ENCODE results near the gene SIRPA. TPM values are rescaled to one million over a fixed set of nuclear protein-coding genes. Genes with fewer than 3 reads are reported as not detected.

Gene SIRPA
- total RNA-seq, 3 donors from 2014 or later (not counting 1 experiment from before 2014, with no cell fraction given), result 1.3 to 7.5 (median 2.3) TPM

DNA sequence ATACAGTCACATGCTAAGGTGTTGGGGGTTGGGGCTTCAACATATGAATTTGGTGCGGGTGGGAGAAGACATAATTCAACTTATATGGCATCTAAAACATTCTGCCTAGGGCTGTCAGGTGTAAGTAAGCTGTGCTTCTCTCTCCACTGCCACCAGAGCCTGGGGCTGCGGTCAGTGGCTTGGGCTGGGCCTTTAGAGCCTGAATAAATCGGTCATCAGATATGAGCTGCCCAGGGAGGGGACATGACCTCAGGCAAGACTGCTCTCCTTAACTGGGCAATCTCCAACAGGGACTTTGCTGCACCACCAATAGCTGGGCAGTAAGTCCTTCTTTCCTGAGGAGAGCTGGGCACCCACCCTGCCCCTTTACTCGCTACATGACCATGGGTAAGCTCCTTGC is 24.9 kb upstream of the SIRPA start:
- Histone ChIP-seq H3K4me1 (ENCODE audit: control insufficient read depth, insufficient read depth, low read length) (peaks cover 12% of the 10 kb centered on the region), H3K27ac (ENCODE audit: low read length) (no peak overlapping the region), H3K4me3 (ENCODE audit: low read length) (no peak overlapping the region), H3K9me3 (ENCODE audit: control insufficient read depth, insufficient read depth, low read length) (no peaks in the 10 kb centered on the region), H3K27me3 (ENCODE audit: control insufficient read depth, insufficient read depth, low read length) (no peaks in the 10 kb centered on the region), H3K36me3 (ENCODE audit: control insufficient read depth, insufficient read depth, low read length) (no peaks in the 10 kb centered on the region)
- TF ChIP-seq, protein P1, sequence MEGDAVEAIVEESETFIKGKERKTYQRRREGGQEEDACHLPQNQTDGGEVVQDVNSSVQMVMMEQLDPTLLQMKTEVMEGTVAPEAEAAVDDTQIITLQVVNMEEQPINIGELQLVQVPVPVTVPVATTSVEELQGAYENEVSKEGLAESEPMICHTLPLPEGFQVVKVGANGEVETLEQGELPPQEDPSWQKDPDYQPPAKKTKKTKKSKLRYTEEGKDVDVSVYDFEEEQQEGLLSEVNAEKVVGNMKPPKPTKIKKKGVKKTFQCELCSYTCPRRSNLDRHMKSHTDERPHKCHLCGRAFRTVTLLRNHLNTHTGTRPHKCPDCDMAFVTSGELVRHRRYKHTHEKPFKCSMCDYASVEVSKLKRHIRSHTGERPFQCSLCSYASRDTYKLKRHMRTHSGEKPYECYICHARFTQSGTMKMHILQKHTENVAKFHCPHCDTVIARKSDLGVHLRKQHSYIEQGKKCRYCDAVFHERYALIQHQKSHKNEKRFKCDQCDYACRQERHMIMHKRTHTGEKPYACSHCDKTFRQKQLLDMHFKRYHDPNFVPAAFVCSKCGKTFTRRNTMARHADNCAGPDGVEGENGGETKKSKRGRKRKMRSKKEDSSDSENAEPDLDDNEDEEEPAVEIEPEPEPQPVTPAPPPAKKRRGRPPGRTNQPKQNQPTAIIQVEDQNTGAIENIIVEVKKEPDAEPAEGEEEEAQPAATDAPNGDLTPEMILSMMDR (IDR thresholded peaks at IDR 0.05), result no peak
- DNase-seq (no peak), ATAC-seq (no peak)
- Mint-ChIP-seq H3K36me3 (no peaks in the 10 kb centered on the region), H3K27ac (no peak overlapping the region), H3K4me3 (no peak overlapping the region), H3K27me3 (ENCODE audit: low read depth in 2 of 2) (peaks cover 8% of the 10 kb centered on the region in 2 donors), H3K9me3 (no peaks in the 10 kb centered on the region), H3K4me1 (no peaks in the 10 kb centered on the region)
- intact Hi-C loops (cut with micrococcal nuclease), result no loop called here
- WGBS (ENCODE audit: insufficient coverage), result 89% methylated on average over 3 of the region's 4 CpGs

DNA sequence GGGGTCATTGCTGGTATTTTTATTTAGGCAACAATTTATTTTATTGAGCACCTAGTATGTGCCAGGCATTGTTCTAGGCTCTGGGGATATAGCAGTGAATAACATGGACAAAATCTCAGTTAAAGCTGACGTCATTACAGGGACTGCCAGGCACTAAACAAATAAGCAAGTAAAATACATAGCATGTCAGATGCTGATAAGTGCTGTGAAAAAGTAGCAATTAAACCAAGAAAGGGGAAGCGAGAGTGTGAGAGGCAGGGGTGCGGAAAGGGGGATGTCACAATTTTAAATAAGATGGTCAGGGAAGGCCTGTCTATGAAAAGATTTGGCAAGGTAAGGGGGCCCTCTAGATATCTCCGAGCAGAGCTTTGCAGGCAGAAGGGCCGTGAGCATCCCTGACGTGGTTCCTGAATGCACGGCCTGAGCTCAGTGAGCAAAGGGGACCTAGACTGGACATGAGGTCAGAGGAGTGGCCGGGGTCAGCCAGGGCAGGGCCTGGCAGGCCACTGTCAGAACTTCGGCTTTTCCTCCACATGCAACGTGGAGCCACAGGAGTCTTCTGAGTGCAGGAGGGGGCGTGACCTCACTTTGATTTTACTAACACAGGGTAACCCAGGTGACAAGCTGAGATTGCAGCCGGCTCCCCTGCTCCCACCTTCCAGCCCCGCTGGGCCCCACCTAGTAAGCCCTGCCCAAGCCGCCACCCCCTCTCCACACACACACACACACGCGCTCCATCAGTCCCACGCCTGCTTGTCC is 24.2 kb upstream of the SIRPA start:
- H3K27me3 Mint-ChIP-seq (ENCODE audit: low read depth in 2 of 2), result peaks cover 7 to 8% of the 10 kb centered on the region in 2 donors
- H3K27me3 ChIP-seq (ENCODE audit: control insufficient read depth, insufficient read depth, low read length), result no peaks in the 10 kb centered on the region
- whole genome bisulfite sequencing (ENCODE audit: insufficient coverage), result 32% methylated on average over 17 of the region's 17 CpGs
- no peaks in the 10 kb centered on the region for H3K9me3 ChIP-seq (ENCODE audit: control insufficient read depth, insufficient read depth, low read length)
- DNase-seq (no peak), ATAC-seq (peak in 2 of 3 donors; percentile 27 to 28)
- intact Hi-C loops (cut with micrococcal nuclease), result no loop called here
- H3K27ac ChIP-seq (ENCODE audit: low read length), result no peak overlapping the region
- H3K9me3 Mint-ChIP-seq, result no peaks in the 10 kb centered on the region
- no peak overlapping the region for H3K27ac Mint-ChIP-seq
- H3K4me1 Mint-ChIP-seq, result no peaks in the 10 kb centered on the region
- H3K4me3 Mint-ChIP-seq, result no peak overlapping the region
- TF ChIP-seq, protein P1 (IDR thresholded peaks at IDR 0.05), result no peak
- H3K36me3 Mint-ChIP-seq, result no peaks in the 10 kb centered on the region
- H3K4me3 ChIP-seq (ENCODE audit: low read length), result no peak overlapping the region
- peaks cover 12% of the 10 kb centered on the region for H3K4me1 ChIP-seq (ENCODE audit: control insufficient read depth, insufficient read depth, low read length)
- no peaks in the 10 kb centered on the region for H3K36me3 ChIP-seq (ENCODE audit: control insufficient read depth, insufficient read depth, low read length)

DNA sequence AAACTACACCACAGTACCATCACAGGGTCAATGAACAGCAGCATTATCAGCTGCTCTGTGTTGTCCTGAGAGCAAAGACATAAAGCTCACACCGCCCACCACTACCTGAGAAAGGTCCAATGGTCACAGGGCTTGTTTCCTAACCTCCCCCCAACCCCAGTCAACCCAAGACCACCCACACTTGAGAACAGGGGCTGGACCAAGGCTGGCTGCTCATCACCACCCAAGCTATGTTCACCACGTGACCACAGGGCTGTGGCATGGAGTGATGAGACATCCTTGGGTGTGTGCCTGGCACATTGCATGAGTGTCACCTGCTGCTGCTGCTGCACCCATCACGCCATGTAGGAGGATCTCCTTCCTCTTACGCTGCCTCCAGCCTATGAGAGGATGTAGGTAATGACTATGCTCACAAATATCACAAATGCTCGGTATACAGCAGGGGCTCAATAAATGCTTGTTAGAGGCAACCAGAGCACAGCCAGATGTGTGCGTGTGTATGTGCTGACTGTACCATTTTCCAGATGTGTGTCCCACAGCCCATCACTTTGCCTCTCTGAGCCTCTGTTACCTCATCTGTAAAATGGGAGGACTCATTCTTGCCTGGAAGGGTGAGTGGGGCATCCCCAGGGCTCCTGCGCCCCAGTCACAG is 23.3 kb upstream of the SIRPA start:
- H3K27ac ChIP-seq (ENCODE audit: low read length), result no peak overlapping the region
- ATAC-seq (peak in 1 of 3 donors; percentile 31), DNase-seq (no peak)
- no peak overlapping the region for H3K4me3 Mint-ChIP-seq
- H3K9me3 Mint-ChIP-seq, result no peaks in the 10 kb centered on the region
- TF ChIP-seq, protein P1 (IDR thresholded peaks at IDR 0.05), result no peak
- no peak overlapping the region for H3K27ac Mint-ChIP-seq
- WGBS (ENCODE audit: insufficient coverage), result 84% methylated on average over 7 of the region's 7 CpGs
- no peaks in the 10 kb centered on the region for H3K27me3 ChIP-seq (ENCODE audit: control insufficient read depth, insufficient read depth, low read length)
- H3K27me3 Mint-ChIP-seq (ENCODE audit: low read depth in 2 of 2), result peaks cover 5 to 8% of the 10 kb centered on the region in 2 donors
- peaks cover 12% of the 10 kb centered on the region for H3K4me1 ChIP-seq (ENCODE audit: control insufficient read depth, insufficient read depth, low read length)
- H3K4me1 Mint-ChIP-seq, result no peaks in the 10 kb centered on the region
- intact Hi-C loops (cut with micrococcal nuclease), result no loop called here
- no peaks in the 10 kb centered on the region for H3K36me3 ChIP-seq (ENCODE audit: control insufficient read depth, insufficient read depth, low read length)
- H3K9me3 ChIP-seq (ENCODE audit: control insufficient read depth, insufficient read depth, low read length), result no peaks in the 10 kb centered on the region
- no peak overlapping the region for H3K4me3 ChIP-seq (ENCODE audit: low read length)
- no peaks in the 10 kb centered on the region for H3K36me3 Mint-ChIP-seq

Data from natural killer cell (primary cell).